Hepatocyte (in vitro differentiated cells): Measurements from ENCODE around the gene RMND1.

Source experiments
- EZH2 ChIP-seq: fragments of 200-600 bp; sonication (generic); IDR thresholded peaks from 2 replicates; pipeline ENCODE4 v1.6.1; 2016; ENCODE audit warnings: antibody characterized with exemption, mild to moderate bottlenecking, borderline replicate concordance
- EZH2phosphoT487 ChIP-seq: fragments of 200-600 bp; sonication (generic); IDR thresholded peaks from one replicate; pipeline ENCODE4 v1.6.1; 2018; ENCODE audit warnings: antibody characterized with exemption, mild to moderate bottlenecking, low read depth, moderate library complexity; ENCODE audit not compliant: unreplicated experiment, severe bottlenecking
- TF ChIP-seq, protein P1 (sequence below): fragments of 200-600 bp; sonication (generic); IDR thresholded peaks from 2 replicates; pipeline ENCODE4 v1.5.1; 2016; ENCODE audit warnings: antibody characterized with exemption, mild to moderate bottlenecking; ENCODE audit not compliant: poor library complexity

DNA sequence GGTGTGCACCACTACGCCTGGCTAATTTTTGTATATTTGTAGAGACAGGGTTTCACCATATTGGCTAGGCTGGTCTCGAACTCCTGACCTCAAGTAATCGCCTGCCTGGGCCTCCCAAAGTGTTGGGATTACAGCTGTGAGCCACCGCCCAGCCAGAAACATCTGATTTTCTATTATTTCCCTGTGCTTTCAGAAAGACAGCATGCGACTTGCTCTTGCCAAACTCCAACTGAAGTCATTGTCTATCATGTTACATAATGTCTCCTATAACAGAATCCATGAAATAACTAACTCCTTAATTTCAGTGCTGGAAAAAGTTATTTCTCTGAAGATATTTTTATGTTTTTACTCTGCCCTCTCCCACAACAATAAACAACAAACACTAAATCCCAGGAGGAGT, 8.5 kb downstream of the RMND1 start:
- TF ChIP-seq, protein P1, sequence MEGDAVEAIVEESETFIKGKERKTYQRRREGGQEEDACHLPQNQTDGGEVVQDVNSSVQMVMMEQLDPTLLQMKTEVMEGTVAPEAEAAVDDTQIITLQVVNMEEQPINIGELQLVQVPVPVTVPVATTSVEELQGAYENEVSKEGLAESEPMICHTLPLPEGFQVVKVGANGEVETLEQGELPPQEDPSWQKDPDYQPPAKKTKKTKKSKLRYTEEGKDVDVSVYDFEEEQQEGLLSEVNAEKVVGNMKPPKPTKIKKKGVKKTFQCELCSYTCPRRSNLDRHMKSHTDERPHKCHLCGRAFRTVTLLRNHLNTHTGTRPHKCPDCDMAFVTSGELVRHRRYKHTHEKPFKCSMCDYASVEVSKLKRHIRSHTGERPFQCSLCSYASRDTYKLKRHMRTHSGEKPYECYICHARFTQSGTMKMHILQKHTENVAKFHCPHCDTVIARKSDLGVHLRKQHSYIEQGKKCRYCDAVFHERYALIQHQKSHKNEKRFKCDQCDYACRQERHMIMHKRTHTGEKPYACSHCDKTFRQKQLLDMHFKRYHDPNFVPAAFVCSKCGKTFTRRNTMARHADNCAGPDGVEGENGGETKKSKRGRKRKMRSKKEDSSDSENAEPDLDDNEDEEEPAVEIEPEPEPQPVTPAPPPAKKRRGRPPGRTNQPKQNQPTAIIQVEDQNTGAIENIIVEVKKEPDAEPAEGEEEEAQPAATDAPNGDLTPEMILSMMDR = no peak
- TF ChIP-seq EZH2 = no peak
- no peak for TF ChIP-seq EZH2phosphoT487
